Superior temporal gyrus (tissue), 1 donor: ENCODE results near the gene PIAS3.

Source experiments
- DNase-seq: peaks from one replicate; pipeline ENCODE4 v3.0.0-alpha.2; 2016; ENCODE audit errors: extremely low spot score

PIAS3 gene

GRCh38 chr1:145858901-145859490 lies at the start of gene PIAS3:
TSS of gene PIAS3 (minus strand) at chr1:145859081. CDS start at chr1:145858990, 91 bp downstream.
- peak; percentile 83 for DNase-seq

GRCh38 chr1:145908653-145909052 lies 49.8 kb upstream of the PIAS3 start:
- DNase-seq = no peak

- DNase-seq = no peak
These were observed 48.3 kb upstream of the PIAS3 start for GRCh38 chr1:145906954-145907753.

GRCh38 chr1:145901312-145902021 lies 42.6 kb upstream of the PIAS3 start:
- DNase-seq = no peak

- no peak for DNase-seq
These were observed 39.9 kb upstream of the PIAS3 start for GRCh38 chr1:145898756-145899155.

GRCh38 chr1:145897969-145898368 lies 39.1 kb upstream of the PIAS3 start:
- no peak for DNase-seq

- DNase-seq = no peak
These were observed 36.6 kb upstream of the PIAS3 start for GRCh38 chr1:145895471-145895870.

GRCh38 chr1:145893306-145894055 lies 34.6 kb upstream of the PIAS3 start:
- DNase-seq = no peak

- DNase-seq = peak; percentile 36
These were observed 33.7 kb upstream of the PIAS3 start for GRCh38 chr1:145892486-145893087.

- peak; percentile 98 for DNase-seq
These were observed 33.0 kb upstream of the PIAS3 start for GRCh38 chr1:145891587-145892485.

GRCh38 chr1:145891143-145891542 lies 32.3 kb upstream of the PIAS3 start:
- DNase-seq = no peak

- no peak for DNase-seq
These were observed 30.8 kb upstream of the PIAS3 start for GRCh38 chr1:145889722-145890121.

GRCh38 chr1:145887631-145888030 lies 28.8 kb upstream of the PIAS3 start:
- DNase-seq = no peak

GRCh38 chr1:145886816-145887215 lies 27.9 kb upstream of the PIAS3 start:
- DNase-seq = no peak

GRCh38 chr1:145886390-145886789 lies 27.5 kb upstream of the PIAS3 start:
- DNase-seq = no peak

- DNase-seq = peak; percentile 83
These were observed 26.9 kb upstream of the PIAS3 start, which contains the start of gene ANKRD35 for GRCh38 chr1:145885738-145886287. TSS of gene ANKRD35 (minus strand) at chr1:145885866. CDS start at chr1:145885758, 108 bp downstream.

GRCh38 chr1:145884675-145885074 lies 25.8 kb upstream of the PIAS3 start:
- no peak for DNase-seq

- DNase-seq = no peak
These were observed 20.9 kb upstream of the PIAS3 start for GRCh38 chr1:145879775-145880174.

- no peak for DNase-seq
These were observed 19.8 kb upstream of the PIAS3 start for GRCh38 chr1:145878724-145879123.

GRCh38 chr1:145877923-145878486 lies 19.1 kb upstream of the PIAS3 start:
- no peak for DNase-seq
